ENCODE results near the gene ZNF469. TPM values are rescaled to one million over a fixed set of nuclear protein-coding genes. Genes with fewer than 3 reads are reported as not detected.

Gene ZNF469
- total and polyA plus RNA-seq, 4 donors, result 0.04 to 0.50 (median 0.36) TPM

- Histone ChIP-seq H3K27ac (ENCODE audit: low read depth in 1 of 2, low read length in 2 of 2) (no peak overlapping the region), H3K27me3 (ENCODE audit: control insufficient read depth in 4 of 4, insufficient read depth in 4 of 4, low read length in 3 of 4) (no peaks in the 10 kb centered on the region), H3K36me3 (ENCODE audit: control insufficient read depth in 4 of 4, insufficient read depth in 3 of 4, low read depth in 1 of 4, low read length in 3 of 4) (no peaks in the 10 kb centered on the region), H3K4me1 (ENCODE audit: control insufficient read depth in 4 of 4, insufficient read depth in 4 of 4, low read length in 3 of 4) (no peaks in the 10 kb centered on the region), H3K9ac (ENCODE audit: low read depth in 1 of 2, low read length in 2 of 2) (no peak overlapping the region), H3K9me3 (ENCODE audit: control insufficient read depth in 4 of 4, low read length in 3 of 4) (no peaks in the 10 kb centered on the region), H3K4me3 (ENCODE audit: low read depth in 1 of 3, low read length in 3 of 3) (no peak overlapping the region)
- no peak for TF ChIP-seq RAD21 (IDR thresholded peaks at IDR 0.05)
- TF ChIP-seq MAX (IDR thresholded peaks at IDR 0.05), result no peak
- TF ChIP-seq SP1 (IDR thresholded peaks at IDR 0.05), result no peak
- TF ChIP-seq TAF1 (conservative IDR thresholded peaks at IDR 0.05), result no peak
- no peak for TF ChIP-seq EGR1 (IDR thresholded peaks at IDR 0.05; ENCODE audit: low read depth in 2 of 2)
- no peak for TF ChIP-seq CTCF (IDR thresholded peaks at IDR 0.05; ENCODE audit: low read depth, low read length, missing input control)
- no peak for TF ChIP-seq FOXA2 (IDR thresholded peaks at IDR 0.05)
- no peak for DNase-seq (ENCODE audit: low spot score)
- WGBS, result 93% methylated on average over 16 of the region's 16 CpGs
These were observed 30.0 kb downstream of the ZNF469 start for GRCh38 chr16:88412766-88413165.

GRCh38 chr16:88413231-88413630 is 30.5 kb downstream of the ZNF469 start:
- TF ChIP-seq EGR1 (IDR thresholded peaks at IDR 0.05; ENCODE audit: low read depth in 2 of 2) (no peak), RXRA (IDR thresholded peaks at IDR 0.05) (no peak)
- H3K9ac ChIP-seq (ENCODE audit: low read depth in 1 of 2, low read length in 2 of 2), result no peak overlapping the region
- H3K36me3 ChIP-seq (ENCODE audit: control insufficient read depth in 4 of 4, insufficient read depth in 3 of 4, low read depth in 1 of 4, low read length in 3 of 4), result no peaks in the 10 kb centered on the region
- DNase-seq (ENCODE audit: low spot score), result no peak
- H3K27me3 ChIP-seq (ENCODE audit: control insufficient read depth in 4 of 4, insufficient read depth in 4 of 4, low read length in 3 of 4), result no peaks in the 10 kb centered on the region
- H3K4me3 ChIP-seq (ENCODE audit: low read depth in 1 of 3, low read length in 3 of 3), result no peak overlapping the region
- 88% methylated on average over 12 of the region's 12 CpGs for WGBS
- no peak overlapping the region for H3K27ac ChIP-seq (ENCODE audit: low read depth in 1 of 2, low read length in 2 of 2)
- H3K4me1 ChIP-seq (ENCODE audit: control insufficient read depth in 4 of 4, insufficient read depth in 4 of 4, low read length in 3 of 4), result no peaks in the 10 kb centered on the region
- H3K9me3 ChIP-seq (ENCODE audit: control insufficient read depth in 4 of 4, low read length in 3 of 4), result no peaks in the 10 kb centered on the region

- Histone ChIP-seq H3K36me3 (ENCODE audit: control insufficient read depth in 4 of 4, insufficient read depth in 3 of 4, low read depth in 1 of 4, low read length in 3 of 4) (no peaks in the 10 kb centered on the region), H3K4me3 (ENCODE audit: low read depth in 1 of 3, low read length in 3 of 3) (no peak overlapping the region)
- 98% methylated on average over 12 of the region's 12 CpGs for WGBS
These were observed 30.9 kb downstream of the ZNF469 start for GRCh38 chr16:88413631-88414030.

More at GRCh38 chr16:88413631-88414030, 30.9 kb downstream of the ZNF469 start:
- no peak overlapping the region for H3K9ac ChIP-seq (ENCODE audit: low read depth in 1 of 2, low read length in 2 of 2)
- TF ChIP-seq MAX (IDR thresholded peaks at IDR 0.05), result no peak
- TF ChIP-seq EGR1 (IDR thresholded peaks at IDR 0.05; ENCODE audit: low read depth in 2 of 2), result no peak
- TF ChIP-seq CTCF (IDR thresholded peaks at IDR 0.05; ENCODE audit: low read depth, low read length, missing input control), result no peak
- TF ChIP-seq GABPA (IDR thresholded peaks at IDR 0.05 in 1 of 2, conservative IDR thresholded peaks at IDR 0.05 in 1 of 2), result no peak
- no peak for TF ChIP-seq JUND (IDR thresholded peaks at IDR 0.05)
- no peak for TF ChIP-seq RXRA (IDR thresholded peaks at IDR 0.05)
- TF ChIP-seq SP1 (IDR thresholded peaks at IDR 0.05), result no peak
- TF ChIP-seq ATF3 (IDR thresholded peaks at IDR 0.05), result no peak
- TF ChIP-seq FOXA2 (IDR thresholded peaks at IDR 0.05), result no peak
- TF ChIP-seq TAF1 (conservative IDR thresholded peaks at IDR 0.05), result no peak
- TF ChIP-seq HNF4G (IDR thresholded peaks at IDR 0.05), result no peak
- no peak for TF ChIP-seq REST (IDR thresholded peaks at IDR 0.05)
- TF ChIP-seq YY1 (IDR thresholded peaks at IDR 0.05), result no peak
- no peak for TF ChIP-seq ZBTB33 (IDR thresholded peaks at IDR 0.05)
- DNase-seq (ENCODE audit: low spot score), result no peak
- H3K9me3 ChIP-seq (ENCODE audit: control insufficient read depth in 4 of 4, low read length in 3 of 4), result no peaks in the 10 kb centered on the region
- H3K4me1 ChIP-seq (ENCODE audit: control insufficient read depth in 4 of 4, insufficient read depth in 4 of 4, low read length in 3 of 4), result no peaks in the 10 kb centered on the region
- H3K27ac ChIP-seq (ENCODE audit: low read depth in 1 of 2, low read length in 2 of 2), result no peak overlapping the region
- no peaks in the 10 kb centered on the region for H3K27me3 ChIP-seq (ENCODE audit: control insufficient read depth in 4 of 4, insufficient read depth in 4 of 4, low read length in 3 of 4)
